A673 (cell line): ENCODE measurements around the gene EPSTI1. TPM values are rescaled to one million over a fixed set of nuclear protein-coding genes. Genes with fewer than 3 reads are reported as not detected.
"Not testable (repeated sequence)": the region's sequence is repeated elsewhere in the genome, so short reads cannot be mapped to it uniquely, and the experiment has no call there.

ENCODE experiments used
- Bru-seq: library from RNA; stranded (reverse); fragments of 400-500 nt; gene quantifications from one replicate; lab custom pipeline; 2021; lab: Mats Ljungman, UMichigan
- BruChase-seq, 2 experiments: library from RNA; stranded (reverse); fragments of 400-500 nt; gene quantifications; one replicate each; lab custom pipeline; 2021; lab: Mats Ljungman, UMichigan
- BruUV-seq: library from RNA; stranded (reverse); fragments of 400-500 nt; replicated peaks from 2 replicates; lab custom pipeline; 2021; lab: Mats Ljungman, UMichigan
- CTCF ChIA-PET: fragments of 300-600 bp; sonication (Branson Sonifier 250); formaldehyde crosslinking; loops from one replicate; lab custom pipeline; 2022; ENCODE audit warnings: antibody characterized with exemption; lab: Charles Lee
- POLR2A ChIA-PET: fragments of 300-600 bp; sonication (Branson Sonifier 250); formaldehyde crosslinking; loops from one replicate; lab custom pipeline; 2022; ENCODE audit warnings: antibody characterized with exemption; ENCODE audit not compliant: low non-redundant PET; lab: Charles Lee
- DNase-seq: peaks from one replicate; pipeline ENCODE4 v3.0.0-alpha.2; 2015; ENCODE audit warnings: low spot score
- H3K27ac ChIP-seq: fragments of 200-600 bp; sonication (generic); 2 replicates; pipeline ENCODE4 v1.5.1; 2016; ENCODE audit warnings: mixed run types, low read depth, mild to moderate bottlenecking, mixed read lengths, antibody characterized with exemption, low read length; ENCODE audit not compliant: poor library complexity, severe bottlenecking
- H3K27me3 ChIP-seq: fragments of 200-600 bp; sonication (generic); replicated peaks from 2 replicates; pipeline ENCODE4 v1.6.1; 2017; ENCODE audit warnings: mixed run types, low read depth, mild to moderate bottlenecking, mixed read lengths, antibody characterized with exemption, low read length; ENCODE audit not compliant: insufficient read depth, poor library complexity
- H3K36me3 ChIP-seq: fragments of 200-600 bp; sonication (generic); 2 replicates; pipeline ENCODE4 v1.6.1; 2016; ENCODE audit warnings: mixed run types, mild to moderate bottlenecking, mixed read lengths, antibody characterized with exemption, low read length; ENCODE audit not compliant: insufficient read depth, poor library complexity, severe bottlenecking
- H3K4me1 ChIP-seq: fragments of 200-600 bp; sonication (generic); 2 replicates; pipeline ENCODE4 v1.6.1; 2017; ENCODE audit warnings: mixed run types, mild to moderate bottlenecking, mixed read lengths, antibody characterized with exemption, low read length; ENCODE audit not compliant: insufficient read depth, poor library complexity, severe bottlenecking
- H3K4me3 ChIP-seq: fragments of 200-600 bp; sonication (generic); 2 replicates; pipeline ENCODE4 v1.5.1; 2016; ENCODE audit warnings: low read depth, mixed run types, mild to moderate bottlenecking, mixed read lengths, low read length; ENCODE audit not compliant: poor library complexity, severe bottlenecking
- H3K9me3 ChIP-seq: fragments of 200-600 bp; sonication (generic); 2 replicates; pipeline ENCODE4 v1.6.1; 2016; ENCODE audit warnings: mixed run types, low read depth, mild to moderate bottlenecking, mixed read lengths, antibody characterized with exemption, low read length; ENCODE audit not compliant: poor library complexity, severe bottlenecking
- EZH2 ChIP-seq: fragments of 200-600 bp; sonication (generic); IDR thresholded peaks from 2 replicates; pipeline ENCODE4 v1.6.1; 2017; ENCODE audit warnings: borderline replicate concordance, low read depth, mild to moderate bottlenecking, mixed read lengths, antibody characterized with exemption, low read length; ENCODE audit not compliant: poor library complexity, severe bottlenecking
- intact Hi-C: fragments of 100-400 bp; cut with micrococcal nuclease; formaldehyde crosslinking; loops from one replicate; pipeline ENCODE4 v1.10.0; 2022; ENCODE audit not compliant: unreplicated experiment
- long read RNA-seq: library from polyadenylated mRNA; stranded (forward); transcript quantifications from one replicate; pipeline ENCODE4 v2.0.0, GENCODE V29; 2022
- total RNA-seq: library from RNA; stranded (reverse); gene quantifications from 2 replicates; pipeline ENCODE4 v1.2.3, GENCODE V29; 2021
- TF ChIP-seq, protein P1 (sequence below): fragments of 300-800, 200-600 bp; sonication (generic); conservative IDR thresholded peaks from 2 replicates; pipeline ENCODE4 v1.5.1; 2017; ENCODE audit warnings: low read depth, mild to moderate bottlenecking, antibody characterized with exemption, low read length, moderate library complexity, mixed read lengths

Gene EPSTI1, protein sequence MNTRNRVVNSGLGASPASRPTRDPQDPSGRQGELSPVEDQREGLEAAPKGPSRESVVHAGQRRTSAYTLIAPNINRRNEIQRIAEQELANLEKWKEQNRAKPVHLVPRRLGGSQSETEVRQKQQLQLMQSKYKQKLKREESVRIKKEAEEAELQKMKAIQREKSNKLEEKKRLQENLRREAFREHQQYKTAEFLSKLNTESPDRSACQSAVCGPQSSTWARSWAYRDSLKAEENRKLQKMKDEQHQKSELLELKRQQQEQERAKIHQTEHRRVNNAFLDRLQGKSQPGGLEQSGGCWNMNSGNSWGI
- 0.13 TPM in 1 of 2 replicates, not detected in the other for total RNA-seq
- Bru-seq, nascent RNA = percentile 18 among the genes with signal in this experiment
- BruChase-seq, experiment 1, labeled RNA remaining after a 2-hour chase = percentile 12 among the genes with signal in this experiment
- percentile 15 among the genes with signal in this experiment for BruChase-seq, experiment 2, labeled RNA remaining after a 6-hour chase
- long read RNA-seq = 0 reads

DNA sequence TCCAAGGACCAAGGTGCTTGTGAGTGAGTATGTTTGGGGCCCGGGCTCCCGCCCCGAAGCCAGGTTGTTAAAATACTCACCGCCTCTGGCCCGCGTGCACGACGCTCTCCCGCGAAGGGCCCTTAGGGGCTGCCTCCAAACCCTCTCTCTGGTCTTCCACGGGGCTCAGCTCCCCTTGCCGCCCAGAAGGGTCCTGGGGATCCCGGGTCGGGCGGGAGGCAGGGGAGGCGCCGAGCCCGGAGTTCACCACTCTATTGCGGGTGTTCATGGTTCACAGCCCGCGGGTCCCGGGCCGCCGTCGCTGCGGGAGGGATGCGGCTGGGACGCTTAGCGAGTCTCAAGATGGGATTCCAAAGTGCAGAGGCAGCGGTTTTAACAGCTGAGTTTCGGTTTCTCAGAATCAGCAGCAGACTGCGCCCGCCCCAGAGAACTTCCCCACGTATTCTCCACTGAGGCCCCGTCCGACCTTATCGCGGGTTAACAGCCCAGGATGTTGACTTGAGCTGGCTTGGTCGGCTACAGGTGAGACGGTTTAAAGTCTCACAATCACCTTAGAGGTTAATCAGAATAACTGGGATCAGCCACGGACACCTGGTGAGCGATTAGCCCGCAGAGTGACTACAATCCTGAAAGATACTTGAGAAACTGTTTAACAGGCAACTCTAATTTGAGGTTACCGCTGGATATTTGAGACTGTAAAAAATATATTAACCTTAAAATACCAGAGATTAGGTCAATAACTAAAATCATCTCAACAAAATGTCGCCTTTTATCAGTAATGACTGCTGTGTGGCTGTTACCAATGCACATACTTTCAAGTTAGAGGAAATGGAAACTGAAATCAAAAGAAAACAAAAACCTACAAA, at the start of gene EPSTI1:
Gene EPSTI1 (minus strand): TSS at position 344 of the 866 bp plus-strand sequence. CDS start 76 bp downstream, at position 268.
- H3K36me3 ChIP-seq = no peaks in the 10 kb centered on the region
- H3K4me1 ChIP-seq = no peaks in the 10 kb centered on the region
- peak; percentile 39 for DNase-seq
- intact Hi-C loops = no loop called here
- no peak within 1 kb of the TSS for H3K27ac ChIP-seq
- H3K4me3 ChIP-seq = peak within 1 kb of the TSS; percentile 47
- ChIA-PET POLR2A (no interaction called here), CTCF (no interaction called here)
- TF ChIP-seq, protein P1, sequence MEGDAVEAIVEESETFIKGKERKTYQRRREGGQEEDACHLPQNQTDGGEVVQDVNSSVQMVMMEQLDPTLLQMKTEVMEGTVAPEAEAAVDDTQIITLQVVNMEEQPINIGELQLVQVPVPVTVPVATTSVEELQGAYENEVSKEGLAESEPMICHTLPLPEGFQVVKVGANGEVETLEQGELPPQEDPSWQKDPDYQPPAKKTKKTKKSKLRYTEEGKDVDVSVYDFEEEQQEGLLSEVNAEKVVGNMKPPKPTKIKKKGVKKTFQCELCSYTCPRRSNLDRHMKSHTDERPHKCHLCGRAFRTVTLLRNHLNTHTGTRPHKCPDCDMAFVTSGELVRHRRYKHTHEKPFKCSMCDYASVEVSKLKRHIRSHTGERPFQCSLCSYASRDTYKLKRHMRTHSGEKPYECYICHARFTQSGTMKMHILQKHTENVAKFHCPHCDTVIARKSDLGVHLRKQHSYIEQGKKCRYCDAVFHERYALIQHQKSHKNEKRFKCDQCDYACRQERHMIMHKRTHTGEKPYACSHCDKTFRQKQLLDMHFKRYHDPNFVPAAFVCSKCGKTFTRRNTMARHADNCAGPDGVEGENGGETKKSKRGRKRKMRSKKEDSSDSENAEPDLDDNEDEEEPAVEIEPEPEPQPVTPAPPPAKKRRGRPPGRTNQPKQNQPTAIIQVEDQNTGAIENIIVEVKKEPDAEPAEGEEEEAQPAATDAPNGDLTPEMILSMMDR = no peak
- no peak for TF ChIP-seq EZH2
- BruUV-seq = no TSS peak
- no peaks in the 10 kb centered on the region for H3K27me3 ChIP-seq
- no peaks in the 10 kb centered on the region for H3K9me3 ChIP-seq

DNA sequence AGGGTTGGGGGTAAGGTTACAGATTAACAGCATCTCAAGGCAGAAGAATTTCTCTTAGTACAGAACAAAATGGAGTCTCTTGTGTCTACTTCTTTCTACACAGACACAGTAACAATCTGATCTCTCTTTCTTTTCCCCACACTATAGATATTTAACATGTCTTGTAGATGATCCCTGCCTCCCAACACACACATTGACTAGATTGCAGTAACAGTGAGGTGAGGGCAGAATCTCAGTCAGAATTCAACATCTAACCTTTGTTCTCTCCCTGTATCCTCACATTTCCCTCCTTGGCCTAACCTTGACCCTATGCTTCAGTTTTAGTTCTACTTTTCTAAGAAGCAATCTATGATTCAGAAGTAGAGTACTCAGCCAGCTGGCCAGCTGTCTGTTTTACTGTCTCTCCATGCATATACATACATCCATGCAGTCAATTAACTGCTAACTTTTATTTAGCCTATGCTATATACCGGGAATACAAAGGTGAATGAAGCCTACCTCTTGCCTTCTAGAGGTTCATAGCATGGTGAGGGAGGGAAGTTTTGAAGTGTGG, 49.4 kb upstream of the EPSTI1 start:
- H3K4me3 ChIP-seq = no peak overlapping the region
- intact Hi-C loops = no loop called here
- ChIA-PET POLR2A (no interaction called here), CTCF (no interaction called here)
- no peaks in the 10 kb centered on the region for H3K4me1 ChIP-seq
- DNase-seq = no peak
- no peak overlapping the region for H3K27ac ChIP-seq
- no TSS peak for BruUV-seq
- H3K27me3 ChIP-seq = no peaks in the 10 kb centered on the region
- TF ChIP-seq, protein P1 = no peak
- no peak for TF ChIP-seq EZH2
- H3K9me3 ChIP-seq = no peaks in the 10 kb centered on the region
- no peaks in the 10 kb centered on the region for H3K36me3 ChIP-seq

DNA sequence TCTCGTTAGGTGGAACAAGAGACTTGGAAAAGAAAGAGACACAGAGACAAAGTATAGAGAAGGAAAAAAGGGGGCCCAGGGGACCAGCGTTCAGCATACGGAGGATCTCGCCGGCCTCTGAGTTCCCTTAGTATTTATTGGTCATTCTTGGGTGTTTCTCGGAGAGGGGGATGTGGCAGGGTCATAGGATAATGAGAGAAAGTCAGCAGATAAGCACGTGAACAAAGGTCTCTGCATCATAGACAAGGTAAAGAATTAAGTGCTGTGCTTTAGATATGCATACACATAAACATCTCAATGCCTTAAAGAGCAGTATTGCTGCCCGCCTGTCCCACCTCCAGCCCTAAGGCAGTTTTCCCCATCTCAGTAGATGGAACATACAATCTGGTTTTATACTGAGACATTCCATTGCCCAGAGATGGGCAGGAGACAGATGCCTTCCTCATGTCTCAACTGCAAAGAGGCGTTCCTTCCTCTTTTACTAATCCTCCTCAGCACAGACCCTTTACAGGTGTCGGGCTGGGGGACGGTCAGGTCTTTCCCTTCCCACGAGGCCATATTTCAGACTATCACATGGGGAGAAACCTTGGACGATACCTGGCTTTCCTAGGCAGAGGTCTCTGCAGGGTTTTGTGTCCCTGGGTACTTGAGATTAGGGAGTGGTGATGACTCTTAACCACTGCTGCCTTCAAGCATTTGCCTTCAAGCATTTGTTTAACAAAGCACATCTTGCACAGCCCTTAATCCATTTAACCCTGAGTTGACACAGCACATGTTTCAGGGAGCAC, 48.7 kb upstream of the EPSTI1 start:
- POLR2A ChIA-PET, H3K4me1 ChIP-seq, H3K27me3 ChIP-seq, H3K36me3 ChIP-seq, intact Hi-C loops, DNase-seq, H3K27ac ChIP-seq, BruUV-seq, H3K4me3 ChIP-seq, CTCF ChIA-PET, H3K9me3 ChIP-seq: not testable (repeated sequence)
